GM21526 (cell line): ENCODE results near the gene MEI4.
"Not testable (repeated sequence)": the region's sequence is repeated elsewhere in the genome, so short reads cannot be mapped to it uniquely, and the experiment has no call there.

Experiments
- ATAC-seq: cut with Tn5 transposase; IDR thresholded peaks from one replicate; pipeline ENCODE4 v1.9.1; 2021; ENCODE audit warnings: moderate library complexity; ENCODE audit not compliant: unreplicated experiment, low FRiP score

Gene MEI4

DNA sequence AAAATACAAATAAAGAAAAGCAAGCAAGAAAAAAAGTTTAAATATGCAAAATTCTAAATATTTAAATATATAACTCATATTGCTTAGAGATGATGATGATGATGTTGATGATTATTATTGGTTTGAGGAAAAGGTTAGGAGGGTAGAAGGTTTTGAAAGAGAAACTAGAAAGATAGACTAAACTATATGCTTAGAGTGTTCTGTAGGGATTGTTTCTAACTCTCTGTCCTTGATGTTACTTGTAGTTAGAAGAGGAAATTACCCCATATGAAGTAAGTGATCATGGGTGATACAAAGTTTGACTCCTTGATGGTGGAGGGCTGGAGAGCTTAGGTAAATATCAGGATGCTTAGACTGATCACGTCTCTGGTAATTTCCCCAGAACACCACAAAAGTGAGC is 159.5 kb downstream of the MEI4 start:
- no peak for ATAC-seq

DNA sequence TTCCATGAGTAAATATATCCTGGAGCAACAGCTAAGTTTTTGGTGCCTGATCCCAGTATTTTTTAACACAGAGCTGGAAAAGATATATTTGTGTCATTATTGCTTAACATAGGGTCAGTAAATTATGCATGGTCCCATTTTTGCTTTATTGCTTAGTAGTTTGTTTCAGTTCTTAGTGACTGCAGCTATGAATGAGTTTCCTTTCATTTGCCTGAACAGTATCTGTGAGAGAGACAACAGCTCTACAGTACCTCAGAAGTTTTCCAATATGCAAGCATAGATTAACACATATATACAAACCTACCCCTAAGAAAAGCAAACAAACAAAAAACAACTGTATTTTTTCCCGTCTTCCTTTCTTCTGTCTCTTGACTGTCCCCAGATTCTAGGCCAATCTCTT is 160.3 kb downstream of the MEI4 start:
- ATAC-seq: no peak

GRCh38 chr6:77814119-77814518 is 161.3 kb downstream of the MEI4 start:
- no peak for ATAC-seq

DNA sequence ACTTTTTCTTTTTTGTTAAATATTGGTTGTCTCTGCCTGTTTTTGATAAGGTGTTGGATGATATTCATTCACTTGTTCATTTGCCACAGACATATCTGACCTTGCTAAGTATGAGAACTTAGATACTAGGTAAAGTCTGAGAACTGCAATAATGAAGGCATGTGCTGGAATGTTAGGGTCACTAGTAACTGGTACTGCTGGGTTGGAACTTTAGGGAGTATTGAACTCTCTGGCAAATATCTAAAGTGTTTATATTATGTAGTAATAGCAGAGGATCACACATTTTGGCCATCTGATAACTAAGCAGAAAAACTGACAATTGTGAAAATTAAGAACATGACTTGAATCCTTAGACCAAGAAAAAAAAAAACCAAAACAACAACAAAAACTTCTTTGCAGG is 162.7 kb downstream of the MEI4 start:
- no peak for ATAC-seq

GRCh38 chr6:77816766-77817270 is 164.0 kb downstream of the MEI4 start:
- ATAC-seq: no peak

DNA sequence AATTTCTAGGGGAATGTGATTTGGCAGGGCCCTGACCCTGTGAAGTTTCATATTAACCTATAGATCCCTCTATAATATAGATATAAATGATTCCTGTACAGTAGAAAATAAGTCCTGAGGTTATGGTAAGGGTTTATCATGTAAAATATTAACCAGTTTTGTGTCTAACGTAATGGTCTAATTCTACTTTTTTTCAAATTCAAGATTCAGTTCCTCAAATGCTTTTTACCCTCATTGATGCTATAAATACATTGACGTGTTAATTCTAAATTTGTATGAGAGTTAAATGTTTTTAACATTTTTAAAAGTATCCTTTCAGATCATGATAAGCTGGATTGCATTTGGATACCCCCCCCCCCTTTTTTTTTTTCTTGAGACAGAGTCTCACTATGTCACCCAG is 169.4 kb downstream of the MEI4 start:
- no peak for ATAC-seq

DNA sequence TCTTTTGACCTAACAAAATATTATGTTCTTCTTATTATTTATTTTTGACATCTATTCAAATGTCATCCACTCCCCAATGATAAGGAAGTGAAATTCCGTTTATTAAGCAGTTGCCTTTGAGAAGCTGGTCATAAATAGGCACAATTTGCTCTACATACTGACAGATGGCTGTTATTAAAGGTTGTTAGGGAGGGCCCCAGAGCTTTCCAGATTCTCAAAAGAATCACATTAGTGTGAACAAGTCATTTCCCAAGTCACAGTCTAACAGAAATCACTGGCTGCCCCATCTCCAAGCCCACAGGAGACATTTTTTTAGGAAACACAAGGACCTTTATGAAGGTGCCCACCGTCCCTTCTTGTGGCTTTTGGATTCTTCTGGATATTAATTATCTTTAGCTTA is 172.4 kb downstream of the MEI4 start:
- ATAC-seq: no peak

- ATAC-seq: no peak
Measured at GRCh38 chr6:77829736-77830135, 176.9 kb downstream of the MEI4 start.

- not testable (repeated sequence) for ATAC-seq
Measured at GRCh38 chr6:77833749-77834148, 180.9 kb downstream of the MEI4 start.

DNA sequence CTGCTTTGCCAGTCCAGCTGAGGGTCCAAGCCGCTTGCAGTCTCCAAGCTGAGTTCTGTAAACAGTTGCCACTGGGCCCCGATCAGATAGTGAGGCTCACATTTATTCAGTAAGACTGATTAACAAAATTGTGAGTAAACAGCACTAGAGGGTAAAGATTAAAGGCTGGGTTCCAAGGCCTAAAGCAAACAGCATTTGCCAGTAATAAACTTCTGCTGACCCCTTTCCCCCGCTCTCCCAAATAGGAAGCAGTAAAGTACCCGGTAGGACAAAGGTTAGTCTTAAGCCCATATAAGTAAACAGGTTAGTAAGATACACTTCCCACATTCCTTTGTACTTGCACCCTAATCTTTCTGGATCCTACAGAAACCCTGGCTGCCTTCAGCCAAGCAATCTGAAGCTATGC is 181.8 kb downstream of the MEI4 start:
- no peak for ATAC-seq

- no peak for ATAC-seq
Measured at GRCh38 chr6:77837034-77837784, 184.4 kb downstream of the MEI4 start.

DNA sequence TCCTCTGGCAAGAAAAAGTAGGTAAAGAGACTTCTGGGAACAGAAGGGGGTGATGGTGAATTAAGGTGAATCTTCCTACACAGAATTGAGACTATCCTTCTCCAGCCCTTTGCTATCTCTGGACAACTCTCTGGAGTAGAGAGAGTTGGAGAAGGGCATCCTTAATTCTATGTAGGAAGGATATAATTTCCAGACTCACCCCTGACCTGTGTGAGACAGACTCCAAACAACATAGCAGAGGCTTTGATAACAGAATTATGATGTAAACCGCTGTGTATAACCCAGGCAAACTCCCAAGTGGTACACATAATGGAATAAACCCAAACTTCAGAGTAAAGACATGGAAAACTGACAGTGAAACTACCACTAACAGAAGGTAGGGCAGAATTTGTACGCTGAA is 186.5 kb downstream of the MEI4 start:
- ATAC-seq: no peak

DNA sequence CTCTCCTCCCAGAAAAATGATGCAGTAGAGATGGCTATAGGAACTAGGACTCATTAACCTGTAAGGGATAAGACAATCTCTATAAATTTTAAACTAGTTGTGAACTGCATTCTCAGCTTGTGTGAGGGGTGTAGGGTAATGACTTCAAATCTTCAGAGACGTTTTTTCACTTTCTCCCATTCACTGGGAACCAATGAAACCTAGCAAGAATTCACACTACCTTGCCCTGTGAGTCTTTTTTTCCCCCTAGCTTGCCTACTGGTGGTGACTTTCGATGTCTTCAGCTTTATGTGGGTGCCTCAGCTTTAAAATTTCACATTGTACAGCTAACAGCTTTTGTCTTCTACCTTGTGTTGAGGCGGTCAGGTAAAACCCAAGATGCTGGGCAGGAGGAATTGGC is 192.0 kb downstream of the MEI4 start:
- no peak for ATAC-seq

DNA sequence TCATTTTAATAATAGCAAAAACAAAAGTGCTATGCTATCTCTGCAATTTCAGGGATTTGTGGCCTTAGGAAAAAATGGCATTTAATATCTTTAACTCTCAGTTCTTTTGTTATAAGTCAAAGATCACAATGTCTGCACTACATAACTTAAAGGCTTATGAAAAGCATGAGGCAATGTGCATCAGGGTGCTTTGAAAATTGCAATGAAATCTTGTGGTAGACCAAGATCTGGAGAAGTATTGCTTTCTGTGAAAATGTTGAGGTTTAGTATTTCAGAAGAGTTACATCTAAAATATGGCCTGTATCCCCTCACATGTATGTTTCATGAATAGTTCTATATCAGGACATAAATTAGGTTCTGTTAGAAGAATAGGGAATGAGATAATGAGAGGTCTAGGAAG is 200.6 kb downstream of the MEI4 start:
- ATAC-seq: no peak

DNA sequence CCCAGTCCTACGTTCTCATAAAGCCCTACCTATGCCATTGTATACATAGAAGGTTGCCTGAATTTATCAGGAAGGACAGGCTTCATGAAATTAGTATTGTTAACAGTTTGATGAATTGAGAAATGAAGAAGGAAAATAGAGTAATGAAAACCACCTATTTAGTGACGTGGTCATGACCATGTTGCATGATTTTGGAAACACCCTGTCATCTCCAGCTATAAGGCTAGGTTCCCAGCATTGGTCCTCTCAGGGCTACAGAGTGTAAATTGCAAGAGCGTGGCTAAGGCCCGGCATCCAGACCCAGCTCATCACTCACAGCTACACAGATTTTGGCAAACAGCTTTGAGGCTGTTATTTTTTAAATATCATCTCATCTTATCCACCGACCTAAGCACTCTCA is 203.6 kb downstream of the MEI4 start:
- no peak for ATAC-seq

GRCh38 chr6:77857421-77857820 is 204.6 kb downstream of the MEI4 start:
- ATAC-seq: no peak

- no peak for ATAC-seq
Measured at GRCh38 chr6:77876300-77876699, 223.5 kb downstream of the MEI4 start.

DNA sequence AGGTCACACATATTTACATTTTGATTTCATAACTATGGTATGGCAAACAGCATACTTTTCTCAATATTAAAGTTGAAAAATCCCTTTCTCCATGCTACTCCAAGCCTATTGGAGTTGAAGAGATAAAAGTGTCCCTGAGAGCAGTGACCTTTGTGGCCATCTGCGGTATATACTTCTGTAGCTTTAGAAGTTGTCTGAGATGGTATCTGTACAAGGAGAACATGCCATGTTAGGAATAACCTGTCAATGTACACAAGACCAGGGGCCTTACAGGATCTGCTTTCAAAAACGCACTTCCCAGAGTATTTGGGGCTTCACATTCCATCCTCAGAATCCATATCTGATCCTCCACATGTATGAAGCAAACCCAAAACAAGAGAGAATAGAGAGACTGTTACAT is 226.7 kb downstream of the MEI4 start:
- ATAC-seq: no peak

DNA sequence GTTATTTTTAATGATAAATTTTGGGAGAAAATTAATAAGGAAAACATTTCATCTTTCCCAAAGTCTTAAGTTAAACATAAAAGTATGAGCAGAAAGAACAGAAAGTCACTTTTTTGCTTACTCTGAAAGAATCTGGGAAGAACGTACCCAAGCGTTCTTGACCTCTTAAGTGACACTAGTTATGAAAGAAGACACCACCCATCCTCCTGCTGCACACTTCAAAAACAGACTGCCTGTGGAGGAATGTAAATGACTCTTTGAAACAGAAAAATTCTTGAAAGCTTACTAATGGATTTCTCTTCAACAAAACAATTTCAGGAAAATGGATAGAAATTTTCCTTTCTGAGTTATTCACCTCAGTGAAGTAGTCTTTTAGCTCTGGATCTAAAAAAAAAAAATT is 227.7 kb downstream of the MEI4 start:
- no peak for ATAC-seq

- ATAC-seq: no peak
Measured at GRCh38 chr6:77883851-77884250, 231.0 kb downstream of the MEI4 start.

GRCh38 chr6:77893391-77893790 is 240.6 kb downstream of the MEI4 start:
- ATAC-seq: no peak

DNA sequence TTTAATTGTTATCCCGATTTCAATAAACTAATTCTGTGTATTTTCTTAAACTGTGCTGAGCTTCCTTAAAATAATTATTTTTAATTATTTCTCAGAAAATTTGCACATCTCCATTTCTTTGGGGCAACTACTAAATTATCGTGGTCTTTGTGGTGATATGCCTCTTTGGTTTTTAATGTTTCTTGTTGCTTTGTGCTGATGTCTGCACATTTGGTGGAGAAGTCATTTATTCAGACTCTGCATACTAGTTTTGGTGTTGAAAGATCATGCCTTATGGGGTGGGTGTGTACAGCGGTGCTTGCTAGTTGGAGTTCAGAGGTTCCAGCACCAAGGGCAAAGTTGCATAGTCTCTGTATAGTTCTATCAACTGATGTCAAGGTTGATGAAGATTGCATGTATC is 253.2 kb downstream of the MEI4 start:
- no peak for ATAC-seq

DNA sequence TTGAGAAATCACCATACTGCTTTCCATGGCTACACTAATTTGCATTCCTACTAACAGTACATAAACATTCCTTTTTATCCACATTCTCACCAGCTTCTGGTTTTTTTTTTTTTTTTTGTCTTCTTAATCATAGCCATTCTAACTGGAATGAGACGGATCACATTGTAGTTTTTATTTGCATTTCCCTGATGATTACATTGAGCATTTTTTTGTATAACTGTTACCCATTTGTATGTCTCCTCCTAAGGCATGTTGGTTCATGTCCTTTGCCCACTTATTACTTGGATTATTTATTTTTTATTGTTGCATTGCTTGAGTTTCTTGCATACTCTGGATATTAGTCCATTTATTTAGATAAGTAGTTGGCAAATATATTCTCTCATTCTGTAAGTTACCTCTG is 258.0 kb downstream of the MEI4 start:
- no peak for ATAC-seq
